HepG2 (cell line): Measurements from ENCODE around the gene DDX24. TPM values are rescaled to one million over a fixed set of nuclear protein-coding genes. Genes with fewer than 3 reads are reported as not detected.

ENCODE experiments used
- ATM ChIP-seq: fragments of 450-650 bp; IDR thresholded peaks from 2 replicates; pipeline ENCODE4 v1.7.1; 2017; ENCODE audit warnings: mild to moderate bottlenecking, borderline replicate concordance
- CBX2 ChIP-seq, 2 experiments: fragments of 200-600 bp in 1 of 2; sonication (generic); formaldehyde crosslinking in 1 of 2; IDR thresholded peaks; 2 replicates each; pipeline versions ENCODE4 v1.7.0 to v1.8.1; 2018 to 2022; ENCODE audit warnings: low read depth in 2 of 2, low read length in 1 of 2, mild to moderate bottlenecking in 1 of 2, missing genetic modification reagents in 1 of 2
- MEF2D ChIP-seq: sonication (generic); formaldehyde crosslinking; IDR thresholded peaks from 2 replicates; pipeline ENCODE4 v1.5.1; 2020; ENCODE audit warnings: mild to moderate bottlenecking, missing genetic modification reagents
- NFIC ChIP-seq: IDR thresholded peaks from 2 replicates; pipeline ENCODE4 v1.6.1; 2012; ENCODE audit warnings: mild to moderate bottlenecking, low read length, inconsistent platforms
- SNAPC4 ChIP-seq: sonication (generic); formaldehyde crosslinking; IDR thresholded peaks from 2 replicates; pipeline ENCODE4 v1.4.0; 2020; ENCODE audit warnings: mild to moderate bottlenecking, missing genetic modification reagents
- TMF1 ChIP-seq: sonication (generic); formaldehyde crosslinking; IDR thresholded peaks from 2 replicates; pipeline ENCODE4 v1.8.1; 2022; ENCODE audit warnings: low read depth, missing genetic modification reagents
- ZNF124 ChIP-seq: sonication (generic); formaldehyde crosslinking; IDR thresholded peaks from 2 replicates; pipeline ENCODE4 v1.4.0; 2020; ENCODE audit warnings: missing genetic modification reagents
- ZNF232 ChIP-seq: sonication (generic); formaldehyde crosslinking; IDR thresholded peaks from 2 replicates; pipeline ENCODE4 v1.4.0; 2020; ENCODE audit warnings: missing genetic modification reagents, borderline replicate concordance
- ZNF331 ChIP-seq: sonication (generic); formaldehyde crosslinking; IDR thresholded peaks from 2 replicates; pipeline ENCODE4 v1.4.0; 2020; ENCODE audit warnings: missing genetic modification reagents
- ZNF550 ChIP-seq: sonication (generic); formaldehyde crosslinking; IDR thresholded peaks from 2 replicates; pipeline ENCODE4 v1.4.0; 2020; ENCODE audit warnings: mild to moderate bottlenecking, missing genetic modification reagents, borderline replicate concordance
- polyA plus RNA-seq, 8 experiments: library from polyadenylated mRNA; depleted of rRNA in 3 of 8; stranded (reverse) in 7 of 8; unstranded in 1 of 8; fragments of >200 nt; fragmentation: Illumina TruSeq in 4 of 8; extraction: Trizol in 4 of 8; gene quantifications; 2 replicates each; pipeline versions ENCODE4 v1.2.1 to v1.2.3, GENCODE V29; 2011 to 2016; ENCODE audit warnings: low read depth in 4 of 8, missing spikeins in 1 of 8, mixed read lengths in 1 of 8; ENCODE audit not compliant: insufficient read depth in 1 of 8
- total RNA-seq, 5 experiments: library from RNA; depleted of rRNA; stranded (reverse); fragments of >200 nt; fragmentation: Illumina TruSeq; extraction: Trizol; gene quantifications; 2 replicates each; pipeline ENCODE4 v1.2.3, GENCODE V29; 2016; ENCODE audit warnings: low read depth in 1 of 5
- TF ChIP-seq, protein P1 (sequence below): sonication (generic); formaldehyde crosslinking; IDR thresholded peaks from 2 replicates; pipeline ENCODE4 v1.4.0; 2020; ENCODE audit warnings: missing genetic modification reagents
- TF ChIP-seq, protein P2 (sequence below): sonication (generic); formaldehyde crosslinking; IDR thresholded peaks from 2 replicates; pipeline ENCODE4 v1.4.0; 2020; ENCODE audit warnings: mild to moderate bottlenecking, missing genetic modification reagents
- TF ChIP-seq, protein P3 (sequence below): sonication (generic); formaldehyde crosslinking; IDR thresholded peaks from 2 replicates; pipeline ENCODE4 v1.4.0; 2020; ENCODE audit warnings: missing genetic modification reagents; ENCODE audit errors: not compliant biosample characterization

The DDX24 gene
- total and polyA plus RNA-seq, 2 of the 13 experiments (the other 11 are each of a cell fraction or from before 2014, with no cell fraction given) = 67.3 to 149 TPM

DNA sequence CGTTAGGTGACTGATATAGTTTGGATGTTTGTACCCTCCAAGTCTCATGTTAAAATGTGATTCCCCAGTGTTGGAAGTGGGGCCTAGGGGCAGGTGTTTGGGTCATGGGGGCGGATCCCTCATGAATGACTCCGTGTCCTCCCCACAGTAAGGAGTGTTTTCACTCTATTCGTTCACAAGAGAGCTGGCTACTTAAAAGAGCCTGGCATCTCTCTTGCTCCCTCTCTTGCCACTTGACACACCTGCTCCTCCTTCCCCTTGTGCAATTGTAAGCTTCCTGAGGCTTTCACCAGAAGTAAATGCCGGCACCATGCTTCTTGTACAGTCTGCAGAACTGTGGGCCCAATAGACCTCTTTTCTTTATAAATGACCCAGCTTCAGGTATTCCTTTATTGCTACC, 45.8 kb upstream of the DDX24 start (continued):
- TF ChIP-seq CBX2 (IDR thresholded peaks at IDR 0.05; ENCODE audit: low read depth, low read length) = no peak
- no peak for TF ChIP-seq CBX2 (CRISPR knock-in tag; IDR thresholded peaks at IDR 0.05; ENCODE audit: low read depth)
- no peak for TF ChIP-seq ZNF331 (CRISPR knock-in tag)
- no peak for TF ChIP-seq SNAPC4 (CRISPR knock-in tag)
- TF ChIP-seq, protein P1, sequence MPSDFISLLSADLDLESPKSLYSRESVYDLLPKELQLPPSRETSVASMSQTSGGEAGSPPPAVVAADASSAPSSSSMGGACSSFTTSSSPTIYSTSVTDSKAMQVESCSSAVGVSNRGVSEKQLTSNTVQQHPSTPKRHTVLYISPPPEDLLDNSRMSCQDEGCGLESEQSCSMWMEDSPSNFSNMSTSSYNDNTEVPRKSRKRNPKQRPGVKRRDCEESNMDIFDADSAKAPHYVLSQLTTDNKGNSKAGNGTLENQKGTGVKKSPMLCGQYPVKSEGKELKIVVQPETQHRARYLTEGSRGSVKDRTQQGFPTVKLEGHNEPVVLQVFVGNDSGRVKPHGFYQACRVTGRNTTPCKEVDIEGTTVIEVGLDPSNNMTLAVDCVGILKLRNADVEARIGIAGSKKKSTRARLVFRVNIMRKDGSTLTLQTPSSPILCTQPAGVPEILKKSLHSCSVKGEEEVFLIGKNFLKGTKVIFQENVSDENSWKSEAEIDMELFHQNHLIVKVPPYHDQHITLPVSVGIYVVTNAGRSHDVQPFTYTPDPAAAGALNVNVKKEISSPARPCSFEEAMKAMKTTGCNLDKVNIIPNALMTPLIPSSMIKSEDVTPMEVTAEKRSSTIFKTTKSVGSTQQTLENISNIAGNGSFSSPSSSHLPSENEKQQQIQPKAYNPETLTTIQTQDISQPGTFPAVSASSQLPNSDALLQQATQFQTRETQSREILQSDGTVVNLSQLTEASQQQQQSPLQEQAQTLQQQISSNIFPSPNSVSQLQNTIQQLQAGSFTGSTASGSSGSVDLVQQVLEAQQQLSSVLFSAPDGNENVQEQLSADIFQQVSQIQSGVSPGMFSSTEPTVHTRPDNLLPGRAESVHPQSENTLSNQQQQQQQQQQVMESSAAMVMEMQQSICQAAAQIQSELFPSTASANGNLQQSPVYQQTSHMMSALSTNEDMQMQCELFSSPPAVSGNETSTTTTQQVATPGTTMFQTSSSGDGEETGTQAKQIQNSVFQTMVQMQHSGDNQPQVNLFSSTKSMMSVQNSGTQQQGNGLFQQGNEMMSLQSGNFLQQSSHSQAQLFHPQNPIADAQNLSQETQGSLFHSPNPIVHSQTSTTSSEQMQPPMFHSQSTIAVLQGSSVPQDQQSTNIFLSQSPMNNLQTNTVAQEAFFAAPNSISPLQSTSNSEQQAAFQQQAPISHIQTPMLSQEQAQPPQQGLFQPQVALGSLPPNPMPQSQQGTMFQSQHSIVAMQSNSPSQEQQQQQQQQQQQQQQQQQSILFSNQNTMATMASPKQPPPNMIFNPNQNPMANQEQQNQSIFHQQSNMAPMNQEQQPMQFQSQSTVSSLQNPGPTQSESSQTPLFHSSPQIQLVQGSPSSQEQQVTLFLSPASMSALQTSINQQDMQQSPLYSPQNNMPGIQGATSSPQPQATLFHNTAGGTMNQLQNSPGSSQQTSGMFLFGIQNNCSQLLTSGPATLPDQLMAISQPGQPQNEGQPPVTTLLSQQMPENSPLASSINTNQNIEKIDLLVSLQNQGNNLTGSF (CRISPR knock-in tag) = no peak
- no peak for TF ChIP-seq NFIC
- no peak for TF ChIP-seq ATM
- no peak for TF ChIP-seq ZNF550
- TF ChIP-seq, protein P2, sequence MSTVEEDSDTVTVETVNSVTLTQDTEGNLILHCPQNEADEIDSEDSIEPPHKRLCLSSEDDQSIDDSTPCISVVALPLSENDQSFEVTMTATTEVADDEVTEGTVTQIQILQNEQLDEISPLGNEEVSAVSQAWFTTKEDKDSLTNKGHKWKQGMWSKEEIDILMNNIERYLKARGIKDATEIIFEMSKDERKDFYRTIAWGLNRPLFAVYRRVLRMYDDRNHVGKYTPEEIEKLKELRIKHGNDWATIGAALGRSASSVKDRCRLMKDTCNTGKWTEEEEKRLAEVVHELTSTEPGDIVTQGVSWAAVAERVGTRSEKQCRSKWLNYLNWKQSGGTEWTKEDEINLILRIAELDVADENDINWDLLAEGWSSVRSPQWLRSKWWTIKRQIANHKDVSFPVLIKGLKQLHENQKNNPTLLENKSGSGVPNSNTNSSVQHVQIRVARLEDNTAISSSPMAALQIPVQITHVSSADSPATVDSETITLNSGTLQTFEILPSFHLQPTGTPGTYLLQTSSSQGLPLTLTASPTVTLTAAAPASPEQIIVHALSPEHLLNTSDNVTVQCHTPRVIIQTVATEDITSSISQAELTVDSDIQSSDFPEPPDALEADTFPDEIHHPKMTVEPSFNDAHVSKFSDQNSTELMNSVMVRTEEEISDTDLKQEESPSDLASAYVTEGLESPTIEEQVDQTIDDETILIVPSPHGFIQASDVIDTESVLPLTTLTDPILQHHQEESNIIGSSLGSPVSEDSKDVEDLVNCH (CRISPR knock-in tag) = no peak
- TF ChIP-seq, protein P3, sequence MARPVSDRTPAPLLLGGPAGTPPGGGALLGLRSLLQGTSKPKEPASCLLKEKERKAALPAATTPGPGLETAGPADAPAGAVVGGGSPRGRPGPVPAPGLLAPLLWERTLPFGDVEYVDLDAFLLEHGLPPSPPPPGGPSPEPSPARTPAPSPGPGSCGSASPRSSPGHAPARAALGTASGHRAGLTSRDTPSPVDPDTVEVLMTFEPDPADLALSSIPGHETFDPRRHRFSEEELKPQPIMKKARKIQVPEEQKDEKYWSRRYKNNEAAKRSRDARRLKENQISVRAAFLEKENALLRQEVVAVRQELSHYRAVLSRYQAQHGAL (CRISPR knock-in tag) = no peak
- no peak for TF ChIP-seq ZNF232 (CRISPR knock-in tag)
- no peak for TF ChIP-seq TMF1 (CRISPR knock-in tag)
- TF ChIP-seq MEF2D (CRISPR knock-in tag) = no peak
- TF ChIP-seq ZNF124 (CRISPR knock-in tag) = no peak
